ENCODE results near the gene NEK10.

Gene NEK10

DNA sequence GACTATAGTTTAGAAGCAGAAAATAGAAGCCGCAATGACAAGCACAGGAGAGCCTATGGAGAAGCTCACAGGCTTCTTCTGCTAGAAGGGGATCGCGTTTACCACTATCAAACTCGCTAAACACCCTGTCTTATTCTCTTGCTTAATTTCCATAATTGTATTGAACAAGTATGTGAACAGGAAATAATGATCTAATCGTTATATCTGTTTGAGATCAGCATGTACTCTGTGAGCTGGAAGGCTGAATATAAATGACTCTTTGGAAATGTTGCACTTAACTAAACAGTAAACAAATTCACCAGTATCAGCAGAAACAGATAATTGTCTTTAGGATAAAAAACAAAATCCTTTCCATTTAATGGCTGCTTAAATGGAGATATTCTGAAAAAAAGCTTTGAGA, 15.0 kb downstream of the NEK10 start:
- H3K36me3 ChIP-seq (ENCODE audit: control insufficient read depth in 1 of 2, insufficient read depth in 2 of 2, low read length in 2 of 2): no peaks in the 10 kb centered on the region
- H3K27me3 ChIP-seq (ENCODE audit: control insufficient read depth in 1 of 2, insufficient read depth in 2 of 2, low read length in 2 of 2): no peaks in the 10 kb centered on the region
- H3K4me1 ChIP-seq (ENCODE audit: control insufficient read depth in 1 of 2, insufficient read depth in 2 of 2, low read length in 2 of 2): peaks cover 0 to 14% of the 10 kb centered on the region in 2 donors
- H3K27ac ChIP-seq (ENCODE audit: low read depth, low read length): no peak overlapping the region
- no peaks in the 10 kb centered on the region for H3K9me3 ChIP-seq (ENCODE audit: control insufficient read depth in 1 of 2, low read length in 2 of 2)
- H3K9ac ChIP-seq (ENCODE audit: low read depth in 1 of 2, low read length in 2 of 2): no peak overlapping the region
- H3K4me3 ChIP-seq (ENCODE audit: low read depth in 1 of 2, low read length in 2 of 2): no peak overlapping the region

GRCh38 chr3:27353221-27353620, 16.0 kb downstream of the NEK10 start:
- Histone ChIP-seq H3K27ac (ENCODE audit: low read depth, low read length) (no peak overlapping the region), H3K9me3 (ENCODE audit: control insufficient read depth in 1 of 2, low read length in 2 of 2) (no peaks in the 10 kb centered on the region), H3K27me3 (ENCODE audit: control insufficient read depth in 1 of 2, insufficient read depth in 2 of 2, low read length in 2 of 2) (no peaks in the 10 kb centered on the region), H3K4me3 (ENCODE audit: low read depth in 1 of 2, low read length in 2 of 2) (no peak overlapping the region), H3K4me1 (ENCODE audit: control insufficient read depth in 1 of 2, insufficient read depth in 2 of 2, low read length in 2 of 2) (peaks cover 0 to 8% of the 10 kb centered on the region in 2 donors), H3K9ac (ENCODE audit: low read depth in 1 of 2, low read length in 2 of 2) (no peak overlapping the region), H3K36me3 (ENCODE audit: control insufficient read depth in 1 of 2, insufficient read depth in 2 of 2, low read length in 2 of 2) (no peaks in the 10 kb centered on the region)

DNA sequence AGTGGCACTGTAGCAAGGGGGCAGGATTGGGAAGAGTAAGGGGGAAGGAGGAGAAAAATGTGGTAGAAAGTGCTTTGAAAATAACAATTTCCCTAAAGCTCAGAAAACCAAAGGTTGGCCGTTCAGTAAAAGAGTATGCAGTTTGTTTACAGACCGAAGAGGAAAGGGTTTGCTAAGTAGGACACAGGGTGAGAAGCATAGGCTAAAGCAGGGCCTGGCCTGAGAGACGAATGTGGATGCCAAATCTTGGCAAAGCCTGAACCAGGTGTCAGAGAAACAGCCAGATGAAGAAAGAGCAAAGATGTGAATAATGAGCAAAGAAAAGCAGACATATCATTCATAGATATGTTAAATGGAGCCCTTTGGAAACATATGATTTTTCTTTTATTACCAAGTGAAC, 17.1 kb downstream of the NEK10 start:
- no peak overlapping the region for H3K4me3 ChIP-seq (ENCODE audit: low read depth in 1 of 2, low read length in 2 of 2)
- H3K9me3 ChIP-seq (ENCODE audit: control insufficient read depth in 1 of 2, low read length in 2 of 2): no peaks in the 10 kb centered on the region
- no peak overlapping the region for H3K9ac ChIP-seq (ENCODE audit: low read depth in 1 of 2, low read length in 2 of 2)
- no peaks in the 10 kb centered on the region for H3K36me3 ChIP-seq (ENCODE audit: control insufficient read depth in 1 of 2, insufficient read depth in 2 of 2, low read length in 2 of 2)
- peaks cover 0 to 2% of the 10 kb centered on the region in 2 donors for H3K4me1 ChIP-seq (ENCODE audit: control insufficient read depth in 1 of 2, insufficient read depth in 2 of 2, low read length in 2 of 2)
- no peak overlapping the region for H3K27ac ChIP-seq (ENCODE audit: low read depth, low read length)
- H3K27me3 ChIP-seq (ENCODE audit: control insufficient read depth in 1 of 2, insufficient read depth in 2 of 2, low read length in 2 of 2): no peaks in the 10 kb centered on the region

GRCh38 chr3:27349832-27350231, 19.4 kb downstream of the NEK10 start:
- Histone ChIP-seq H3K27ac (ENCODE audit: low read depth, low read length) (no peak overlapping the region), H3K4me3 (ENCODE audit: low read depth in 1 of 2, low read length in 2 of 2) (no peak overlapping the region), H3K36me3 (ENCODE audit: control insufficient read depth in 1 of 2, insufficient read depth in 2 of 2, low read length in 2 of 2) (no peaks in the 10 kb centered on the region), H3K4me1 (ENCODE audit: control insufficient read depth in 1 of 2, insufficient read depth in 2 of 2, low read length in 2 of 2) (peaks cover 0 to 12% of the 10 kb centered on the region in 2 donors), H3K9me3 (ENCODE audit: control insufficient read depth in 1 of 2, low read length in 2 of 2) (no peaks in the 10 kb centered on the region), H3K9ac (ENCODE audit: low read depth in 1 of 2, low read length in 2 of 2) (no peak overlapping the region), H3K27me3 (ENCODE audit: control insufficient read depth in 1 of 2, insufficient read depth in 2 of 2, low read length in 2 of 2) (no peaks in the 10 kb centered on the region)

- Histone ChIP-seq H3K27ac (ENCODE audit: low read depth, low read length) (no peak overlapping the region), H3K9ac (ENCODE audit: low read depth in 1 of 2, low read length in 2 of 2) (no peak overlapping the region), H3K9me3 (ENCODE audit: control insufficient read depth in 1 of 2, low read length in 2 of 2) (no peaks in the 10 kb centered on the region), H3K4me3 (ENCODE audit: low read depth in 1 of 2, low read length in 2 of 2) (no peak overlapping the region), H3K4me1 (ENCODE audit: control insufficient read depth in 1 of 2, insufficient read depth in 2 of 2, low read length in 2 of 2) (peaks cover 0 to 12% of the 10 kb centered on the region in 2 donors), H3K27me3 (ENCODE audit: control insufficient read depth in 1 of 2, insufficient read depth in 2 of 2, low read length in 2 of 2) (no peaks in the 10 kb centered on the region), H3K36me3 (ENCODE audit: control insufficient read depth in 1 of 2, insufficient read depth in 2 of 2, low read length in 2 of 2) (no peaks in the 10 kb centered on the region)
Observed at GRCh38 chr3:27345959-27346865, 23.0 kb downstream of the NEK10 start.

DNA sequence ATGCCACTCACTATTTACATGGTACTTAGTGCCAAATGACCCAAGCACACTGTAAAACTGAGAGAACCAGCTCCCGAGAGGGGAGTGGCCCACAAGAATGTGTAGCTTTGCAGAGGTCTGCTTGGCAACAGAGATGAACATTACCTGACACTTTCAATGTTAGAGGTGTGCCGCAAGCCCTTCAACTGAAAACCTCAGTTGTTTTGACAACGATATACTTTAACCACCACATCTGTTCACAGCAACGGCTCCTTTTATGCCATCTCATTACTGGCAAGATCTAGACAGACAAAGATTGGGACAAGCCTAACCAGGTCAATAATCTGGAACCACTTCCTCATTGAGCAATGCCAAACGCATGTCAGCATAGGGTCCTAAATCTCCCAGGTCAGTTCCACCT, 23.7 kb downstream of the NEK10 start:
- Histone ChIP-seq H3K36me3 (ENCODE audit: control insufficient read depth in 1 of 2, insufficient read depth in 2 of 2, low read length in 2 of 2) (no peaks in the 10 kb centered on the region), H3K27ac (ENCODE audit: low read depth, low read length) (no peak overlapping the region), H3K27me3 (ENCODE audit: control insufficient read depth in 1 of 2, insufficient read depth in 2 of 2, low read length in 2 of 2) (no peaks in the 10 kb centered on the region), H3K9ac (ENCODE audit: low read depth in 1 of 2, low read length in 2 of 2) (no peak overlapping the region), H3K4me3 (ENCODE audit: low read depth in 1 of 2, low read length in 2 of 2) (no peak overlapping the region), H3K9me3 (ENCODE audit: control insufficient read depth in 1 of 2, low read length in 2 of 2) (no peaks in the 10 kb centered on the region), H3K4me1 (ENCODE audit: control insufficient read depth in 1 of 2, insufficient read depth in 2 of 2, low read length in 2 of 2) (peaks cover 0 to 12% of the 10 kb centered on the region in 2 donors)

GRCh38 chr3:27345045-27345444, 24.1 kb downstream of the NEK10 start:
- Histone ChIP-seq H3K4me1 (ENCODE audit: control insufficient read depth in 1 of 2, insufficient read depth in 2 of 2, low read length in 2 of 2) (peaks cover 0 to 12% of the 10 kb centered on the region in 2 donors), H3K36me3 (ENCODE audit: control insufficient read depth in 1 of 2, insufficient read depth in 2 of 2, low read length in 2 of 2) (no peaks in the 10 kb centered on the region), H3K27ac (ENCODE audit: low read depth, low read length) (no peak overlapping the region), H3K4me3 (ENCODE audit: low read depth in 1 of 2, low read length in 2 of 2) (no peak overlapping the region), H3K27me3 (ENCODE audit: control insufficient read depth in 1 of 2, insufficient read depth in 2 of 2, low read length in 2 of 2) (no peaks in the 10 kb centered on the region), H3K9me3 (ENCODE audit: control insufficient read depth in 1 of 2, low read length in 2 of 2) (no peaks in the 10 kb centered on the region), H3K9ac (ENCODE audit: low read depth in 1 of 2, low read length in 2 of 2) (no peak overlapping the region)

GRCh38 chr3:27344192-27344591, 25.0 kb downstream of the NEK10 start:
- Histone ChIP-seq H3K27me3 (ENCODE audit: control insufficient read depth in 1 of 2, insufficient read depth in 2 of 2, low read length in 2 of 2) (no peaks in the 10 kb centered on the region), H3K9ac (ENCODE audit: low read depth in 1 of 2, low read length in 2 of 2) (no peak overlapping the region), H3K36me3 (ENCODE audit: control insufficient read depth in 1 of 2, insufficient read depth in 2 of 2, low read length in 2 of 2) (no peaks in the 10 kb centered on the region), H3K4me1 (ENCODE audit: control insufficient read depth in 1 of 2, insufficient read depth in 2 of 2, low read length in 2 of 2) (peaks cover 0 to 12% of the 10 kb centered on the region in 2 donors), H3K9me3 (ENCODE audit: control insufficient read depth in 1 of 2, low read length in 2 of 2) (no peaks in the 10 kb centered on the region), H3K27ac (ENCODE audit: low read depth, low read length) (no peak overlapping the region), H3K4me3 (ENCODE audit: low read depth in 1 of 2, low read length in 2 of 2) (no peak overlapping the region)

DNA sequence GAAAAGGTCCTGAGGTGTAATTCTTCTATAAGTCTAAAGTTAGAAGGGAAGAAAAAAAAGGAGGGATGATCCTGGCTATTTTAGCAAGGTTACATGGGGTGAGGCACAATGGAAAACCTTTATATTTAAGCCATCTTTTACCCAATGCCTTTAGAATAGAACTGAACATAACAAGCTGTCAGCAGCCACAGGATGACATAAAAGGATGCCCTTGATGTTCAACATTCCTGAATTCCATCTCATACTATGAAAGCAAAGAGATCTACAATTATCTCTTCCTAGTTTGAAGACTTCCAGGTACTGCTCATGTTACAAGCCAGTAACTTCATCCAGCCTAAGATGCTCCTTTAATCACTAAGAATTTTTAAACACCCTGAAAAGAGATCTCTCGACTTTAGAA, 26.9 kb downstream of the NEK10 start:
- Histone ChIP-seq H3K9me3 (ENCODE audit: control insufficient read depth in 1 of 2, low read length in 2 of 2) (no peaks in the 10 kb centered on the region), H3K36me3 (ENCODE audit: control insufficient read depth in 1 of 2, insufficient read depth in 2 of 2, low read length in 2 of 2) (no peaks in the 10 kb centered on the region), H3K4me1 (ENCODE audit: control insufficient read depth in 1 of 2, insufficient read depth in 2 of 2, low read length in 2 of 2) (peaks cover 0 to 12% of the 10 kb centered on the region in 2 donors), H3K27ac (ENCODE audit: low read depth, low read length) (no peak overlapping the region), H3K4me3 (ENCODE audit: low read depth in 1 of 2, low read length in 2 of 2) (no peak overlapping the region), H3K9ac (ENCODE audit: low read depth in 1 of 2, low read length in 2 of 2) (no peak overlapping the region), H3K27me3 (ENCODE audit: control insufficient read depth in 1 of 2, insufficient read depth in 2 of 2, low read length in 2 of 2) (no peaks in the 10 kb centered on the region)

GRCh38 chr3:27340534-27340933, 28.6 kb downstream of the NEK10 start:
- H3K9ac ChIP-seq (ENCODE audit: low read depth in 1 of 2, low read length in 2 of 2): no peak overlapping the region
- H3K27ac ChIP-seq (ENCODE audit: low read depth, low read length): no peak overlapping the region
- H3K4me3 ChIP-seq (ENCODE audit: low read depth in 1 of 2, low read length in 2 of 2): no peak overlapping the region
- H3K9me3 ChIP-seq (ENCODE audit: control insufficient read depth in 1 of 2, low read length in 2 of 2): no peaks in the 10 kb centered on the region
- H3K36me3 ChIP-seq (ENCODE audit: control insufficient read depth in 1 of 2, insufficient read depth in 2 of 2, low read length in 2 of 2): no peaks in the 10 kb centered on the region
- no peaks in the 10 kb centered on the region for H3K27me3 ChIP-seq (ENCODE audit: control insufficient read depth in 1 of 2, insufficient read depth in 2 of 2, low read length in 2 of 2)
- peaks cover 0 to 9% of the 10 kb centered on the region in 2 donors for H3K4me1 ChIP-seq (ENCODE audit: control insufficient read depth in 1 of 2, insufficient read depth in 2 of 2, low read length in 2 of 2)

Data from duodenal mucosa (tissue), 2 donors.